Measurements from ENCODE around the gene MED27. TPM values are rescaled to one million over a fixed set of nuclear protein-coding genes. Genes with fewer than 3 reads are reported as not detected.
A peak's percentile ranks its signal among the peaks of the same experiment; 100 is the strongest.

Gene MED27
- total RNA-seq, 1 experiment from 2014 or later, result 30.4 TPM

DNA sequence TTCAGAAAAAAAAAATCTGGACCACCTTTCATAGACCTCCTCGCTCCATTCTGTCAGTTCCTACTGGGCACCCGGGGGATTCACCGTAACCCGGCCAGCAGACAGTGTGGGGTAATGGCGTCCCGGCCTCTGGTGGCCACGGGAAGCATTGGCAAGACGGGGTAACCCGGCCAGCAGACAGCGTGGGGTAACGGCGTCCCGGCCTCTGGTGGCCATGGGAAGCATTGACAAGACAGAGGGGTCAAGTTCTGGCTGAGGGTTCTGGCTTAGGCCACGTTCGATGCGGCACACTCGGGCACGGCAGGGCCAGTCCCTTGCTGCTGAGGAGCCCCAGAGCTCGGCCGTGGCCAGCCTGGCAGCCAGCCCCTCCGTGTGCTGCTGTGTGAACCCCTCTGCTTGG, 223.6 kb downstream of the MED27 start:
- TF ChIP-seq, protein P1, sequence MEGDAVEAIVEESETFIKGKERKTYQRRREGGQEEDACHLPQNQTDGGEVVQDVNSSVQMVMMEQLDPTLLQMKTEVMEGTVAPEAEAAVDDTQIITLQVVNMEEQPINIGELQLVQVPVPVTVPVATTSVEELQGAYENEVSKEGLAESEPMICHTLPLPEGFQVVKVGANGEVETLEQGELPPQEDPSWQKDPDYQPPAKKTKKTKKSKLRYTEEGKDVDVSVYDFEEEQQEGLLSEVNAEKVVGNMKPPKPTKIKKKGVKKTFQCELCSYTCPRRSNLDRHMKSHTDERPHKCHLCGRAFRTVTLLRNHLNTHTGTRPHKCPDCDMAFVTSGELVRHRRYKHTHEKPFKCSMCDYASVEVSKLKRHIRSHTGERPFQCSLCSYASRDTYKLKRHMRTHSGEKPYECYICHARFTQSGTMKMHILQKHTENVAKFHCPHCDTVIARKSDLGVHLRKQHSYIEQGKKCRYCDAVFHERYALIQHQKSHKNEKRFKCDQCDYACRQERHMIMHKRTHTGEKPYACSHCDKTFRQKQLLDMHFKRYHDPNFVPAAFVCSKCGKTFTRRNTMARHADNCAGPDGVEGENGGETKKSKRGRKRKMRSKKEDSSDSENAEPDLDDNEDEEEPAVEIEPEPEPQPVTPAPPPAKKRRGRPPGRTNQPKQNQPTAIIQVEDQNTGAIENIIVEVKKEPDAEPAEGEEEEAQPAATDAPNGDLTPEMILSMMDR (IDR thresholded peaks at IDR 0.05; ENCODE audit: insufficient read depth in 1 of 2, low read depth in 1 of 2, low read length in 1 of 2, severe bottlenecking in 1 of 2, unreplicated experiment in 1 of 2), result peak in 1 of 2 experiments; percentile 36
- POLR2A ChIA-PET, result no interaction called here
- BruUV-seq (replicated peaks), result no TSS peak
- CTCF ChIA-PET, result no interaction called here
- Histone ChIP-seq H3K4me3 (ENCODE audit: low read depth, low read length) (no peak overlapping the region), H3K4me1 (no peaks in the 10 kb centered on the region), H3K27me3 (replicated peaks; ENCODE audit: control insufficient read depth, insufficient read depth, low read length) (no peaks in the 10 kb centered on the region), H3K36me3 (ENCODE audit: control insufficient read depth, insufficient read depth, low read length) (no peaks in the 10 kb centered on the region), H3K9me3 (no peaks in the 10 kb centered on the region)
- Mint-ChIP-seq H3K9me3 (ENCODE audit: unreplicated experiment) (no peaks in the 10 kb centered on the region), H3K4me1 (ENCODE audit: low read depth, unreplicated experiment) (no peaks in the 10 kb centered on the region), H3K4me3 (ENCODE audit: unreplicated experiment) (no peak overlapping the region), H3K27ac (ENCODE audit: unreplicated experiment) (no peak overlapping the region), H3K27me3 (ENCODE audit: insufficient read depth, unreplicated experiment) (no peaks in the 10 kb centered on the region), H3K36me3 (ENCODE audit: insufficient read depth, unreplicated experiment) (peaks cover 11% of the 10 kb centered on the region)
- peak in 1 of 2 experiments; percentile 34 for DNase-seq
- intact Hi-C loops (cut with micrococcal nuclease; ENCODE audit: unreplicated experiment), result no loop called here

DNA sequence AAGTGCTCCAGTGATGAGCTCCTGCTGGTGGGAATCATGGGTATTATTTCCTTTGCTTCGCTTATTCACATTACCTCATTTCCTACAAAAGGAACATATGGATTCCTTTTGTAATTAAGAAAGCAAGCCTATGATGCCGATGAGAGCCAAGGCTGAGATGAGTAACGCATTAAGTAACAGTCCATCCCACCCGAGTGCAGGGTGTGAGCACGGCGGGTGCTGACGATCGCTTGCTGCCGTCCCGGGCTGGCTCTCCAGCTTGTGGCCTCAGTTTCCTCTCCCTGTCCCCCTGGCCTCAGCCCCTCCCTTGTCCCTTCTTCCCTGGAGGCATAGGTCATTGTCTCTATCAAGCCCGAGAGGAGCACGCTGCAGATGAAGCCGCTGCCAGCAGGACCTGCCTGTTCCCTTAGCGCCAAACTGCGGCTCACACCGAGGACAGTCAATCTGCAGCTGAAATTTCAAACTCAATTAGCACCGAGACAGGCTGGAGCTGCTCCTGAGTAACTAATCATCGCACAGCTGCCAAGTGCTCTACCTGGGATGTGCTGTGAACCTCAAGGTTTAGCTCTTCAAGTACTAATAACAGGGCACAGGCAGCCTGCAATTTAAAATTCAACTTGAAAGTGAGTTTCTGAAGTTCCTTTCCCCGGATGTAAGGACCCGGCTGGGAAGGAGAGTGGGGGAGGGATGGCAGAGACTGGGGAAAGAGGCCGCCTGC, 224.6 kb downstream of the MED27 start:
- H3K36me3 ChIP-seq (ENCODE audit: control insufficient read depth, insufficient read depth, low read length), result no peaks in the 10 kb centered on the region
- Mint-ChIP-seq H3K4me3 (ENCODE audit: unreplicated experiment) (no peak overlapping the region), H3K9me3 (ENCODE audit: unreplicated experiment) (no peaks in the 10 kb centered on the region), H3K4me1 (ENCODE audit: low read depth, unreplicated experiment) (no peaks in the 10 kb centered on the region), H3K27me3 (ENCODE audit: insufficient read depth, unreplicated experiment) (no peaks in the 10 kb centered on the region), H3K27ac (ENCODE audit: unreplicated experiment) (no peak overlapping the region), H3K36me3 (ENCODE audit: insufficient read depth, unreplicated experiment) (peaks cover 2% of the 10 kb centered on the region)
- intact Hi-C loops (cut with micrococcal nuclease; ENCODE audit: unreplicated experiment), result no loop called here
- POLR2A ChIA-PET, result no interaction called here
- H3K27me3 ChIP-seq (replicated peaks; ENCODE audit: control insufficient read depth, insufficient read depth, low read length), result no peaks in the 10 kb centered on the region
- H3K4me1 ChIP-seq, result no peaks in the 10 kb centered on the region
- no peak overlapping the region for H3K4me3 ChIP-seq (ENCODE audit: low read depth, low read length)
- TF ChIP-seq, protein P1 (IDR thresholded peaks at IDR 0.05; ENCODE audit: insufficient read depth in 1 of 2, low read depth in 1 of 2, low read length in 1 of 2, severe bottlenecking in 1 of 2, unreplicated experiment in 1 of 2), result no peak
- no TSS peak for BruUV-seq (replicated peaks)
- no peaks in the 10 kb centered on the region for H3K9me3 ChIP-seq
- DNase-seq, result no peak
- CTCF ChIA-PET, result no interaction called here

DNA sequence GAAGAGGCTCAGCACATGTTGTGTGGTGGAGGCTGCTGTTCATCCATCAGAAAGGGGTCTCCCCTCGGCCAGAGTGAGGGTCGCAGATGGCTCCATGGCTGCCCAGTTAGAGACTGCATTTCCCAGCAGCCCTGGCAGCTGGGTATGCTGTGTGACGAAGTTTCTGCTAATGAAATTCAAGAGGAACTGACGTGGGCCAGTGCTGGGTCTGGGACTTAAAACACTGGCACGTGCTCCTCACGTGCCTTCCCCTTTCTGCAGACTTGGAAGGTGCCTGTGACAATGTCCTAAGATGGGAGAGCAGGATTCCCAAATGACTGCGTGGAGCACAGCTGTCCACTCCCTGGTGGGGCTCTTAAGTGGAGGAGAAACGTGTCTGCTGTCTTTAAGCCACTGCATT, 225.3 kb downstream of the MED27 start:
- Histone ChIP-seq H3K36me3 (ENCODE audit: control insufficient read depth, insufficient read depth, low read length) (no peaks in the 10 kb centered on the region), H3K9me3 (no peaks in the 10 kb centered on the region), H3K4me1 (no peaks in the 10 kb centered on the region), H3K4me3 (ENCODE audit: low read depth, low read length) (no peak overlapping the region), H3K27me3 (replicated peaks; ENCODE audit: control insufficient read depth, insufficient read depth, low read length) (no peaks in the 10 kb centered on the region)
- TF ChIP-seq, protein P1 (IDR thresholded peaks at IDR 0.05; ENCODE audit: insufficient read depth in 1 of 2, low read depth in 1 of 2, low read length in 1 of 2, severe bottlenecking in 1 of 2, unreplicated experiment in 1 of 2), result no peak
- intact Hi-C loops (cut with micrococcal nuclease; ENCODE audit: unreplicated experiment), result no loop called here
- CTCF ChIA-PET, result no interaction called here
- H3K27me3 Mint-ChIP-seq (ENCODE audit: insufficient read depth, unreplicated experiment), result no peaks in the 10 kb centered on the region
- no peaks in the 10 kb centered on the region for H3K4me1 Mint-ChIP-seq (ENCODE audit: low read depth, unreplicated experiment)
- H3K27ac Mint-ChIP-seq (ENCODE audit: unreplicated experiment), result no peak overlapping the region
- no peaks in the 10 kb centered on the region for H3K36me3 Mint-ChIP-seq (ENCODE audit: insufficient read depth, unreplicated experiment)
- POLR2A ChIA-PET, result no interaction called here
- DNase-seq, result no peak
- no peak overlapping the region for H3K4me3 Mint-ChIP-seq (ENCODE audit: unreplicated experiment)
- no peaks in the 10 kb centered on the region for H3K9me3 Mint-ChIP-seq (ENCODE audit: unreplicated experiment)
- BruUV-seq (replicated peaks), result no TSS peak
